Measurements from ENCODE around the gene PTPRB.

The PTPRB gene

GRCh38 chr12:70637303-70638085 is at the start of gene PTPRB:
PTPRB (minus strand) TSS chr12:70637429; CDS start chr12:70637395, 34 bp downstream.
- no peak for FAIRE-seq

GRCh38 chr12:70686907-70687306 is 49.7 kb upstream of the PTPRB start:
- no peak for DNase-seq (ENCODE audit: insufficient read length, low spot score)
- no peak for FAIRE-seq

More at GRCh38 chr12:70637303-70638085, at the start of gene PTPRB:
- no peak for DNase-seq (ENCODE audit: insufficient read length, low spot score)

GRCh38 chr12:70686299-70686698 is 49.1 kb upstream of the PTPRB start:
- no peak for DNase-seq (ENCODE audit: insufficient read length, low spot score)
- FAIRE-seq = no peak

GRCh38 chr12:70683976-70684375 is 46.7 kb upstream of the PTPRB start:
- no peak for FAIRE-seq
- no peak for DNase-seq (ENCODE audit: insufficient read length, low spot score)

- DNase-seq (ENCODE audit: insufficient read length, low spot score) = no peak
- FAIRE-seq = no peak
Observed at GRCh38 chr12:70671698-70672097, 34.5 kb upstream of the PTPRB start.

- DNase-seq (ENCODE audit: insufficient read length, low spot score) (no peak), FAIRE-seq (no peak)
Observed at GRCh38 chr12:70670948-70671347, 33.7 kb upstream of the PTPRB start.

- FAIRE-seq (no peak), DNase-seq (ENCODE audit: insufficient read length, low spot score) (no peak)
Observed at GRCh38 chr12:70667253-70667652, 30.0 kb upstream of the PTPRB start.

GRCh38 chr12:70666364-70666763 is 29.1 kb upstream of the PTPRB start:
- DNase-seq (ENCODE audit: insufficient read length, low spot score) = no peak
- FAIRE-seq = no peak

- DNase-seq (ENCODE audit: insufficient read length, low spot score) = no peak
- no peak for FAIRE-seq
Observed at GRCh38 chr12:70664465-70664881, 27.2 kb upstream of the PTPRB start.

- DNase-seq (ENCODE audit: insufficient read length, low spot score) (no peak), FAIRE-seq (no peak)
Observed at GRCh38 chr12:70663838-70664237, 26.6 kb upstream of the PTPRB start.

GRCh38 chr12:70661466-70662161 is 24.4 kb upstream of the PTPRB start:
- FAIRE-seq = no peak
- DNase-seq (ENCODE audit: insufficient read length, low spot score) = peak; percentile 48

- no peak for FAIRE-seq
- peak; percentile 28 for DNase-seq (ENCODE audit: insufficient read length, low spot score)
Observed at GRCh38 chr12:70660620-70661219, 23.5 kb upstream of the PTPRB start.

GRCh38 chr12:70660002-70660604 is 22.9 kb upstream of the PTPRB start:
- no peak for DNase-seq (ENCODE audit: insufficient read length, low spot score)
- no peak for FAIRE-seq

- DNase-seq (ENCODE audit: insufficient read length, low spot score) (no peak), FAIRE-seq (no peak)
Observed at GRCh38 chr12:70659077-70659606, 21.9 kb upstream of the PTPRB start.

GRCh38 chr12:70657616-70658286 is 20.5 kb upstream of the PTPRB start:
- DNase-seq (ENCODE audit: insufficient read length, low spot score) = no peak
- FAIRE-seq = no peak

- DNase-seq (ENCODE audit: insufficient read length, low spot score) (no peak), FAIRE-seq (no peak)
Observed at GRCh38 chr12:70652451-70652850, 15.2 kb upstream of the PTPRB start.

- no peak for FAIRE-seq
- no peak for DNase-seq (ENCODE audit: insufficient read length, low spot score)
Observed at GRCh38 chr12:70648831-70649230, 11.6 kb upstream of the PTPRB start.

- DNase-seq (ENCODE audit: insufficient read length, low spot score) = no peak
- no peak for FAIRE-seq
Observed at GRCh38 chr12:70648191-70648590, 11.0 kb upstream of the PTPRB start.

GRCh38 chr12:70646850-70647249 is 9.6 kb upstream of the PTPRB start:
- FAIRE-seq (no peak), DNase-seq (ENCODE audit: insufficient read length, low spot score) (no peak)

- DNase-seq (ENCODE audit: insufficient read length, low spot score) (peak; percentile 54), FAIRE-seq (peak; percentile 55)
Observed at GRCh38 chr12:70645494-70646317, 8.5 kb upstream of the PTPRB start.

All from HTR-8/SVneo (cell line).